IPS-18c (cell line): ENCODE measurements around the gene NTN3.

Source experiments
- H3K4me3 ChIP-seq: 2 replicates; pipeline ENCODE4 v1.7.0; 2013; ENCODE audit warnings: low read depth, mild to moderate bottlenecking, low read length, moderate library complexity; ENCODE audit not compliant: insufficient read depth
- H3K9me3 ChIP-seq: one replicate; pipeline ENCODE4 v1.6.1; 2013; ENCODE audit warnings: mild to moderate bottlenecking, low read length, moderate library complexity; ENCODE audit not compliant: control insufficient read depth, insufficient read depth

The NTN3 gene

DNA sequence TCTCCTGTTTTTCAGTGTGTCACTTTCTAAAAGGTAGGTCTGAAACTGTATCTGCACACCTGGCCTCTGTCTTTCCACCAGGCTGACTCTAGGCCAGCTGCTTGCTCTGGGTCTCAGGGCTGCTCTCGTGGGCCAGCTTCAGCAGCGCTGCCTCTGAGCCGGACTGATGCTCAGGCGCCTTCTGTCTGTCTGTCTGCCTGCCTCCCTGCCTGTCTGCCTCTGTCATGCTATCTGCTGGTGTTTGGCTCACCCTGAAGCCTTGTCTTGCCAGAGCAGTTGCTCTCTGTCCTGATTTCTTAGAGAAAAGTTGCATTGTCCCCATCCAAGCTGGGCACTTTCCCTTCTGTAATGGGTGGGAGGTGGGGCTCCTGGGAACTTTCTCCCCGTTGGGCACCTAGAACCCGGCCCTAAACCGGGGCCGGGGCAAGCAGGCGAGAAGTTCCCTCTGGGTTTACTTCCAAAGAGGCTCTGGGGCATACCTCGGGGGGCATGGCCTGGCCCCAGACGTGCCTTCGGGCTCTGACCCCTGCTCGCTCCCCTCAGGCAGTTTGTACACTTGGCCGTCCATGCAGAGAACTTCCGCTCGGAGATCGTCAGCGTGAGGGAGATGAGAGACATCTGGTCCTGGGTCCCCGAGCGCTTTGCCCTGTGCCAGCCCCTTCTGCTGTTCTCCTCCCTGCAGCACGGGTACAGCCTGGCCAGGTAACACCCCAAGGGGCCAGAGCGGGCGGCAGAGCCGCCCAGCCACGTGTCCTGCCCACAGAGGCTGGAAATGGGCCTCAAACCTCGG, 26.8 kb downstream of the NTN3 start:
- Histone ChIP-seq H3K4me3 (no peak overlapping the region), H3K9me3 (no peaks in the 10 kb centered on the region)

- Histone ChIP-seq H3K9me3 (no peaks in the 10 kb centered on the region), H3K4me3 (no peak overlapping the region)
Observed at GRCh38 chr16:2498531-2499253, 27.6 kb downstream of the NTN3 start.

DNA sequence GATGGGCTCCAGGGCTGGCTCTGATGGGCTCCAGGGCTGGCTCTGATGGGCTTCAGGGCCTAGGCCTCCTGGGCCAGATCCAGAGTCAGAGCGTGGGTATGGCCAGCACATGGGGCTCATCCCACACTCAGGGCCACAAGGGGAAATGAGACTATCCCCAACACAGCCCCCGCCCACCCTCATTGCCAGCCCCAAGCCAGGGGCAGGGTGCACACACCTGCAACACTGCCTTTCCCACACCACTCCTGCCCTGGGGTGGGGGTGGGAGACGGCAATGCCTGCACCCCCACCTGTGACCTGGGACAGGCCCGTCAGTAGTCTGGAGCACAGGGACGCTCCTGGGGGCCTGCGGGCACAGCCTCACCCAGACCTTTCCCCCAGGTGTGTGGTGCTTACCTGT, 28.4 kb downstream of the NTN3 start:
- no peak overlapping the region for H3K4me3 ChIP-seq
- H3K9me3 ChIP-seq, result no peaks in the 10 kb centered on the region

DNA sequence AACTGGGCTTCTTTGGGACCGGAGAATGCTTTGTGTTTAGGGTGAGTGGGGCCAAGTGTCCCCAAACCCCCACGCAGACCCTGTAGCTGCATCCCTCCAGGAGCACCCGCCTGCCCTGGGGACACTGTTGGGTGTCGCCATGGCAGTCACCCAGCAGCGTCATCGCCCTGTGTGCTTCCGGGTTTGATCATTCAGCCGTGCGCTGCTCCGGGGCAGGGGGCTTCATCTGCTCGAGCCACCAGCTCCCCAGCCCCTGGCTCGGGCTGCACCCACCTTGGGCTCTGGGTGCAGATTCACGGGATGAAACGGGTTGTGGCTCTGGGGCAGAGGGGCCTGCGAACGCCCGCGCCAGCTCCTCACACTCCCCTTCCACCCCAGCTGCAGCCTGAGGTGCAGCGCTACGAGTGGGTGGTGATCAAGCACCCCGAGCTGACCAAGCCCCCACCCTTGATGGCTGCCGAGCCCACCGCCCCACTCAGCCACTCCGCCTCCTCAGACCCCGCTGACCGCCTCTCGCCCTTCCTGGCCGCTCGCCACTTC, 28.9 kb downstream of the NTN3 start:
- no peak overlapping the region for H3K4me3 ChIP-seq

GRCh38 chr16:2500430-2500917, 29.4 kb downstream of the NTN3 start:
- H3K9me3 ChIP-seq, result no peaks in the 10 kb centered on the region
- no peak overlapping the region for H3K4me3 ChIP-seq

More for the DNA sequence above, 28.9 kb downstream of the NTN3 start:
- H3K9me3 ChIP-seq, result no peaks in the 10 kb centered on the region

GRCh38 chr16:2500918-2501750, 30.0 kb downstream of the NTN3 start:
- Histone ChIP-seq H3K4me3 (peak overlapping the region; percentile 56; the same call in 1 of the 2 replicates), H3K9me3 (no peaks in the 10 kb centered on the region)

- no peaks in the 10 kb centered on the region for H3K9me3 ChIP-seq
- H3K4me3 ChIP-seq, result no peak overlapping the region
Observed at GRCh38 chr16:2501946-2502895, 31.1 kb downstream of the NTN3 start.

GRCh38 chr16:2505695-2506094, 34.6 kb downstream of the NTN3 start:
- Histone ChIP-seq H3K9me3 (no peaks in the 10 kb centered on the region), H3K4me3 (no peak overlapping the region)

DNA sequence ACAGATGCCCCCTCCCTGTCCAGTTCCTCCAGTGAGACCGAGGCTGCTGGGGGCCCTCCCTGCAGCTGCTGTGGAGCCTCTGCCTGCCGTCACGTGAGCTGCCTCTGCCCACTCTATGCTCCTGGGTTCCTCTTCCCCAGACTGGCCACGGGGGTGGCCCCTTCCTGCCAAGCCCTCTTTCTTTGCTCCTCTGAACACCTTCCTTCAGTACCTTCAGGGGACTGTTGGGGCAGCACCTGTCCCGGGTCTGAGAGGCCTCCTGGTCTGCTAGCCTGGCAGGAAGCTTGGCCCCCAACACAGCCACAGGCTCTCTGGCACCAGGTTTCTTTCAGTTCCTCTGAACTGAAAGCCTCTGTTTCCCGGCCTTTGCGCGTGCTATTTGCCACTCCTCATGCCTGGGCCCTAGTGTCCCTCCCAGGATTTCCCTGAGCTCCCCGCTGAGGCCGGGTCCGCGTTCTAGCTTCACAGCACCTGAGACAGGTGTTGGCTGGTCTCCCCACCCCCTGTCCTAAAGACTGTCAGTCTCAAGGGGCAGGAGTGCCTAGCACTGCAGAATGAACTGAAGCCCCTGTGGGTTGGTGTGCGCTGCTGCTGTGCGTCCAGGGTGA, 36.1 kb downstream of the NTN3 start:
- no peak overlapping the region for H3K4me3 ChIP-seq
- no peaks in the 10 kb centered on the region for H3K9me3 ChIP-seq

GRCh38 chr16:2507665-2508064, 36.6 kb downstream of the NTN3 start:
- no peak overlapping the region for H3K4me3 ChIP-seq
- H3K9me3 ChIP-seq, result no peaks in the 10 kb centered on the region

- no peak overlapping the region for H3K4me3 ChIP-seq
- no peaks in the 10 kb centered on the region for H3K9me3 ChIP-seq
Observed at GRCh38 chr16:2508722-2509400, 37.8 kb downstream of the NTN3 start.

DNA sequence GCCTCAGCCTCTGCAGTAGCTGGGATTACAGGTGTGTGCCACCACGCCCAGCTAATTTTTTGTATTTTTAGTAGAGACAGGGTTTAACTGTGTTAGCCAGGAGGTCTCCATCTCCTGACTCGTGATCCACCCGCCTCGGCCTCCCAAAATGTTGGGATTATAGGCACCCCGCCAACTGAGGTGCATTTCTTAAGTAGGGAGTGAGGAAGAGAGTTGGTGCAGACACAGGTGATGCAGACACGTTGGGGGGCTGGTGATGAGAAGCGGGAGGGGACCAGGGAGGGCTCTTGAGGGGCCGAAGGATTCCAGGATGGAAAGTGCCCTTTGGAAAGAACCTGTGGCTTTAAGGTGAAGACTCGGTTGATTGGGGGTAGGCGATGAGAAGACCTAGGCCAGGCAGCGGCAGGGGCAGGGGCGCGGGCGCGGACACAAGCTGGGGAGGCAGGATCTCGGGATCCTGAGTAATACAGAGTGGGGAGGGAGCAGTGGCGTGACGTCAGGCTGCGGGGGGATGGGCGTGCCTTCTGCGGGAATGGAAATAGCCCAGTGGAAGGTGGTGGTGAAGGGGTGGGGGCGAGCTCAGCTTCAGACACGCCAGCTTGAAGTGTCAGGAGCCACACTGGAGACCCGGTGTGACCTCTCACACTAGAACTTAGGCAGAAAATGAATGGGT, 40.2 kb downstream of the NTN3 start:
- no peaks in the 10 kb centered on the region for H3K9me3 ChIP-seq
- H3K4me3 ChIP-seq, result no peak overlapping the region

- H3K9me3 ChIP-seq, result no peaks in the 10 kb centered on the region
- peak overlapping the region; percentile 81; the same call in 1 of the 2 replicates for H3K4me3 ChIP-seq
Observed at GRCh38 chr16:2511996-2512734, 41.1 kb downstream of the NTN3 start.

DNA sequence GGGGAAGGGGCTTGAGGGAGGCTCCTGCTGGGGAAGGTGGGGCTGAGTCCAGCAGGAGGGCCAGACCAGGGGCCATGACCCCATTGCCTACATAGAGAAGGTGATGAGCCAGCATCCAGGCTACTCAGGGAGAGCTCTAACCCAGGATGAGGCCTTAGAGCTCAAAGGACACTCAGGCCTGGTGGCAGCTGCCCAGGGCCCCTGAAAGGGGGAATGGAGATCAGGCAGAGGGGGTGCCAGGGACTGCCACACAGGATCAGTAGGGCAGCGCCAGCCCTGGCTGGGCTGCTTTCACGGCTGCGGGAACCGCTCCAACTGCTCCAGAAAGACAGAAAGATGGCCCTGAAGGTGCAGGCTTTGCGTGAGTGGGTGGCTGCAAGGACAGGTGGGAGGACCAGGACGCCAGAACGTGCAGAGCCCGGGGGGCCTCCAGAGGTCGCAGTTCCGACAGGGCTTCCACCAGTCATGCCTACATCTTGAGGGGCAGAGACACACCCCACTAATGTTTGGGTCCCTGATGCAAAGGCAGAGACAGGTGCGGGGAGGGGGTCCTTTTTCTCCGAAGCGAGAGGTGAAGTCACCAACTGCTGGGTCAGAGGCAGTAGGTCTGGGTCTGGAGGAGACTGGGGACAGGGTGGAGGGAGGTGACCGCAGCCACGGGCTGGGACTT, 41.8 kb downstream of the NTN3 start:
- H3K4me3 ChIP-seq, result peak overlapping the region; percentile 81
- no peaks in the 10 kb centered on the region for H3K9me3 ChIP-seq
